HEK293 (cell line): Measurements from ENCODE around the gene AGRN.

Experiments used
- GFI1B ChIP-seq: fragments of 450-650 bp; formaldehyde crosslinking; IDR thresholded peaks from 2 replicates; pipeline ENCODE4 v1.5.1; 2016; ENCODE audit warnings: missing biosample characterization, missing genetic modification characterization
- GLI2 ChIP-seq: fragments of 450-650 bp; formaldehyde crosslinking; IDR thresholded peaks from 2 replicates; pipeline ENCODE4; 2017; ENCODE audit warnings: missing biosample characterization, missing genetic modification characterization, low read depth, borderline replicate concordance
- IKZF3 ChIP-seq: fragments of 450-650 bp; IDR thresholded peaks from 2 replicates; pipeline ENCODE4 v1.5.0; 2018; ENCODE audit warnings: missing biosample characterization, mild to moderate bottlenecking, missing genetic modification characterization, moderate library complexity
- PRDM1 ChIP-seq: fragments of 450-650 bp; formaldehyde crosslinking; IDR thresholded peaks from 2 replicates; pipeline ENCODE4; 2016; ENCODE audit warnings: missing biosample characterization, missing genetic modification characterization
- SCRT2 ChIP-seq: fragments of 450-650 bp; formaldehyde crosslinking; IDR thresholded peaks from 2 replicates; pipeline ENCODE4 v1.5.1; 2016; ENCODE audit warnings: missing biosample characterization, missing genetic modification characterization
- SP3 ChIP-seq: fragments of 450-650 bp; formaldehyde crosslinking; IDR thresholded peaks from 2 replicates; pipeline ENCODE4 v1.5.1; 2016; ENCODE audit warnings: missing biosample characterization, missing genetic modification characterization
- ZBTB1 ChIP-seq: fragments of 450-650 bp; formaldehyde crosslinking; IDR thresholded peaks from 2 replicates; pipeline ENCODE4 v1.5.1; 2016; ENCODE audit warnings: missing biosample characterization, missing genetic modification characterization
- ZBTB17 ChIP-seq: fragments of 450-650 bp; formaldehyde crosslinking; IDR thresholded peaks from 2 replicates; pipeline ENCODE4 v1.5.1; 2016; ENCODE audit warnings: missing biosample characterization, missing genetic modification characterization
- ZIC2 ChIP-seq: fragments of 450-650 bp; formaldehyde crosslinking; IDR thresholded peaks from 2 replicates; pipeline ENCODE4 v1.5.1; 2016; ENCODE audit warnings: missing biosample characterization, missing genetic modification characterization
- ZNF112 ChIP-seq: fragments of 450-650 bp; formaldehyde crosslinking; IDR thresholded peaks from 2 replicates; pipeline ENCODE4 v1.5.0; 2017; ENCODE audit warnings: missing biosample characterization, missing genetic modification characterization
- ZNF146 ChIP-seq: fragments of 450-650 bp; formaldehyde crosslinking; IDR thresholded peaks from 2 replicates; pipeline ENCODE4 v1.5.1; 2016; ENCODE audit warnings: missing biosample characterization, missing genetic modification characterization
- ZNF174 ChIP-seq: fragments of 450-650 bp; formaldehyde crosslinking; IDR thresholded peaks from 2 replicates; pipeline ENCODE4 v1.5.0; 2017; ENCODE audit warnings: missing biosample characterization, mild to moderate bottlenecking, missing genetic modification characterization
- ZNF19 ChIP-seq: fragments of 450-650 bp; formaldehyde crosslinking; IDR thresholded peaks from 2 replicates; pipeline ENCODE4; 2016; ENCODE audit warnings: missing biosample characterization, missing genetic modification characterization, low read depth
- ZNF248 ChIP-seq: fragments of 450-650 bp; formaldehyde crosslinking; IDR thresholded peaks from 2 replicates; pipeline ENCODE4 v1.5.1; 2017; ENCODE audit warnings: missing biosample characterization, missing genetic modification characterization
- ZNF274 ChIP-seq, 2 experiments: fragments of 200-500 bp in 1 of 2; fragments of 450-650 bp in 1 of 2; sonication (Bioruptor generic) in 1 of 2; formaldehyde crosslinking in 1 of 2; IDR thresholded peaks; 2 replicates each; pipeline versions ENCODE4 v1.5.1 to v1.6.1; 2014 to 2016; ENCODE audit warnings: borderline replicate concordance in 1 of 2, inconsistent platforms in 1 of 2, low read length in 1 of 2, missing biosample characterization in 1 of 2, missing genetic modification characterization in 1 of 2
- ZNF37A ChIP-seq: fragments of 450-650 bp; IDR thresholded peaks from 2 replicates; pipeline ENCODE4 v1.5.1; 2018; ENCODE audit warnings: missing biosample characterization, missing genetic modification characterization
- ZNF514 ChIP-seq: fragments of 450-650 bp; formaldehyde crosslinking; IDR thresholded peaks from 2 replicates; pipeline ENCODE4 v1.5.1; 2016; ENCODE audit warnings: missing biosample characterization, missing genetic modification characterization
- ZNF549 ChIP-seq: fragments of 450-650 bp; IDR thresholded peaks from 2 replicates; pipeline ENCODE4 v1.5.1; 2018; ENCODE audit warnings: missing biosample characterization, missing genetic modification characterization, mild to moderate bottlenecking, inconsistent platforms, moderate library complexity
- ZNF560 ChIP-seq: fragments of 450-650 bp; formaldehyde crosslinking; IDR thresholded peaks from 2 replicates; pipeline ENCODE4 v1.5.1; 2017; ENCODE audit warnings: missing biosample characterization, missing genetic modification characterization, borderline replicate concordance
- ZNF571 ChIP-seq: fragments of 450-650 bp; formaldehyde crosslinking; IDR thresholded peaks from 2 replicates; pipeline ENCODE4 v1.5.0; 2017; ENCODE audit warnings: missing biosample characterization, missing genetic modification characterization
- ZNF623 ChIP-seq: fragments of 450-650 bp; formaldehyde crosslinking; IDR thresholded peaks from 2 replicates; pipeline ENCODE4 v1.5.1; 2016; ENCODE audit warnings: missing biosample characterization, missing genetic modification characterization
- ZNF664 ChIP-seq: fragments of 450-650 bp; formaldehyde crosslinking; IDR thresholded peaks from 2 replicates; pipeline ENCODE4 v1.5.1; 2016; ENCODE audit warnings: missing biosample characterization, missing genetic modification characterization
- TF ChIP-seq, protein P1 (sequence below): sonication (generic); formaldehyde crosslinking; IDR thresholded peaks from 2 replicates; pipeline ENCODE4 v1.8.1; 2022; ENCODE audit warnings: mild to moderate bottlenecking, moderate library complexity, missing genetic modification reagents
- TF ChIP-seq, protein P2 (sequence below): fragments of 450-650 bp; formaldehyde crosslinking; IDR thresholded peaks from 2 replicates; pipeline ENCODE4 v1.5.1; 2016; ENCODE audit warnings: missing biosample characterization, missing genetic modification characterization
- TF ChIP-seq, protein P3 (sequence below): fragments of 450-650 bp; formaldehyde crosslinking; IDR thresholded peaks from 2 replicates; pipeline ENCODE4 v1.5.1; 2016; ENCODE audit warnings: missing biosample characterization, missing genetic modification characterization
- TF ChIP-seq, protein P4 (sequence below): fragments of 450-650 bp; IDR thresholded peaks from 2 replicates; pipeline ENCODE4 v1.5.1; 2018; ENCODE audit warnings: missing biosample characterization, mild to moderate bottlenecking, missing genetic modification characterization
- TF ChIP-seq, protein P5 (sequence below): fragments of 450-650 bp; formaldehyde crosslinking; IDR thresholded peaks from 2 replicates; pipeline ENCODE4 v1.5.1; 2016; ENCODE audit warnings: missing biosample characterization, missing genetic modification characterization, low read depth
- TF ChIP-seq, protein P6 (sequence below): IDR thresholded peaks from 2 replicates; pipeline ENCODE4 v1.6.1; 2011; ENCODE audit warnings: mild to moderate bottlenecking, low read depth, low read length, borderline replicate concordance
- TF ChIP-seq, protein P7 (sequence below): fragments of 450-650 bp; formaldehyde crosslinking; IDR thresholded peaks from 2 replicates; pipeline ENCODE4 v1.5.1; 2016; ENCODE audit warnings: missing biosample characterization, missing genetic modification characterization

Gene AGRN

DNA sequence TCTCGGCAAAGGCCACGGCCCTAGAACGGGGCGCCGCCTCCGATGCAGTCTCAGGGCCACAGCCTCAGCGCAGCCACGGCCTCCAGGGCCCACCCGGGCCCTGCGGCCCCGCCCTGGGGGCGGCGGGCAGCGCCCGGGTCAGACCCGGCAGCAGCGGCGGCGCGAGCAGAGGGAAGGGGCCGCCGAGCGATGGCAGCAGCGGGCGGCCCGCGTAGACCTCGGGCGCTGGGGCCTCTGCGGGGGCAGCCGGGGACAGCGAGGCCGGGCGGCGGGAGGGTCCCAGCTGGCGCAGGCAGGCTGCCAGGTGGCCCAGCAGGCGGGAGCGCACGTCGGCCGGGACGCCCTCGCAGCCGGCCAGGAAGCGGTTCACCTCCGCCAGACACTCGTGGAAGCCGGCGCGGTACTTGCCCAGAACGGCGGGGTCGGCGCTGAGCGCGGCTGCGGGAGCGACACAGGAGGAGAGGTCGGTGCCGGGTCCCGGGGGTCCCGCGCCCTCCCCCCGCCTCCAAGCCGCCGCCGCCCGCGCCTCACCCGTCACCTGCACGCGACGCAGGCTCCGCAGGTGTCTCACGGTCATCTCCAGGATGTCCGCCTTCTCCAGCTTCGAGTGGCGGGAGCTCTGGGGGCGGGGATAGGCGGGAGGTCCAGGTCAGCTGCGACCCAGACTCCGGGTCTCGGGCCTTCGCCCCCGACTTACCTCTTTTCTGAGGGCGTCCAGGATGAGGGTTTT, 20.8 kb upstream of the AGRN start (continued):
- no peak for TF ChIP-seq ZNF549 (tag by site-specific recombination)
- TF ChIP-seq, protein P1, sequence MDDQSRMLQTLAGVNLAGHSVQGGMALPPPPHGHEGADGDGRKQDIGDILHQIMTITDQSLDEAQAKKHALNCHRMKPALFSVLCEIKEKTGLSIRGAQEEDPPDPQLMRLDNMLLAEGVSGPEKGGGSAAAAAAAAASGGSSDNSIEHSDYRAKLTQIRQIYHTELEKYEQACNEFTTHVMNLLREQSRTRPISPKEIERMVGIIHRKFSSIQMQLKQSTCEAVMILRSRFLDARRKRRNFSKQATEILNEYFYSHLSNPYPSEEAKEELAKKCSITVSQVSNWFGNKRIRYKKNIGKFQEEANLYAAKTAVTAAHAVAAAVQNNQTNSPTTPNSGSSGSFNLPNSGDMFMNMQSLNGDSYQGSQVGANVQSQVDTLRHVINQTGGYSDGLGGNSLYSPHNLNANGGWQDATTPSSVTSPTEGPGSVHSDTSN (CRISPR knock-in tag): no peak
- TF ChIP-seq ZBTB17 (tag by site-specific recombination): no peak
- TF ChIP-seq ZNF19: no peak
- TF ChIP-seq, protein P2, sequence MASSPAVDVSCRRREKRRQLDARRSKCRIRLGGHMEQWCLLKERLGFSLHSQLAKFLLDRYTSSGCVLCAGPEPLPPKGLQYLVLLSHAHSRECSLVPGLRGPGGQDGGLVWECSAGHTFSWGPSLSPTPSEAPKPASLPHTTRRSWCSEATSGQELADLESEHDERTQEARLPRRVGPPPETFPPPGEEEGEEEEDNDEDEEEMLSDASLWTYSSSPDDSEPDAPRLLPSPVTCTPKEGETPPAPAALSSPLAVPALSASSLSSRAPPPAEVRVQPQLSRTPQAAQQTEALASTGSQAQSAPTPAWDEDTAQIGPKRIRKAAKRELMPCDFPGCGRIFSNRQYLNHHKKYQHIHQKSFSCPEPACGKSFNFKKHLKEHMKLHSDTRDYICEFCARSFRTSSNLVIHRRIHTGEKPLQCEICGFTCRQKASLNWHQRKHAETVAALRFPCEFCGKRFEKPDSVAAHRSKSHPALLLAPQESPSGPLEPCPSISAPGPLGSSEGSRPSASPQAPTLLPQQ (tag by site-specific recombination): no peak
- TF ChIP-seq ZNF514 (tag by site-specific recombination): no peak
- no peak for TF ChIP-seq PRDM1 (tag by site-specific recombination)
- TF ChIP-seq IKZF3: no peak
- TF ChIP-seq, protein P3, sequence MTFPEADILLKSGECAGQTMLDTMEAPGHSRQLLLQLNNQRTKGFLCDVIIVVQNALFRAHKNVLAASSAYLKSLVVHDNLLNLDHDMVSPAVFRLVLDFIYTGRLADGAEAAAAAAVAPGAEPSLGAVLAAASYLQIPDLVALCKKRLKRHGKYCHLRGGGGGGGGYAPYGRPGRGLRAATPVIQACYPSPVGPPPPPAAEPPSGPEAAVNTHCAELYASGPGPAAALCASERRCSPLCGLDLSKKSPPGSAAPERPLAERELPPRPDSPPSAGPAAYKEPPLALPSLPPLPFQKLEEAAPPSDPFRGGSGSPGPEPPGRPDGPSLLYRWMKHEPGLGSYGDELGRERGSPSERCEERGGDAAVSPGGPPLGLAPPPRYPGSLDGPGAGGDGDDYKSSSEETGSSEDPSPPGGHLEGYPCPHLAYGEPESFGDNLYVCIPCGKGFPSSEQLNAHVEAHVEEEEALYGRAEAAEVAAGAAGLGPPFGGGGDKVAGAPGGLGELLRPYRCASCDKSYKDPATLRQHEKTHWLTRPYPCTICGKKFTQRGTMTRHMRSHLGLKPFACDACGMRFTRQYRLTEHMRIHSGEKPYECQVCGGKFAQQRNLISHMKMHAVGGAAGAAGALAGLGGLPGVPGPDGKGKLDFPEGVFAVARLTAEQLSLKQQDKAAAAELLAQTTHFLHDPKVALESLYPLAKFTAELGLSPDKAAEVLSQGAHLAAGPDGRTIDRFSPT: no peak
- TF ChIP-seq, protein P4, sequence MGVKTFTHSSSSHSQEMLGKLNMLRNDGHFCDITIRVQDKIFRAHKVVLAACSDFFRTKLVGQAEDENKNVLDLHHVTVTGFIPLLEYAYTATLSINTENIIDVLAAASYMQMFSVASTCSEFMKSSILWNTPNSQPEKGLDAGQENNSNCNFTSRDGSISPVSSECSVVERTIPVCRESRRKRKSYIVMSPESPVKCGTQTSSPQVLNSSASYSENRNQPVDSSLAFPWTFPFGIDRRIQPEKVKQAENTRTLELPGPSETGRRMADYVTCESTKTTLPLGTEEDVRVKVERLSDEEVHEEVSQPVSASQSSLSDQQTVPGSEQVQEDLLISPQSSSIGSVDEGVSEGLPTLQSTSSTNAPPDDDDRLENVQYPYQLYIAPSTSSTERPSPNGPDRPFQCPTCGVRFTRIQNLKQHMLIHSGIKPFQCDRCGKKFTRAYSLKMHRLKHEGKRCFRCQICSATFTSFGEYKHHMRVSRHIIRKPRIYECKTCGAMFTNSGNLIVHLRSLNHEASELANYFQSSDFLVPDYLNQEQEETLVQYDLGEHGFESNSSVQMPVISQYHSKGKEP: no peak
- TF ChIP-seq ZNF571 (tag by site-specific recombination): no peak
- TF ChIP-seq SP3 (tag by site-specific recombination): no peak
- no peak for TF ChIP-seq ZNF623 (tag by site-specific recombination)
- TF ChIP-seq GFI1B (tag by site-specific recombination): no peak
- TF ChIP-seq, protein P5, sequence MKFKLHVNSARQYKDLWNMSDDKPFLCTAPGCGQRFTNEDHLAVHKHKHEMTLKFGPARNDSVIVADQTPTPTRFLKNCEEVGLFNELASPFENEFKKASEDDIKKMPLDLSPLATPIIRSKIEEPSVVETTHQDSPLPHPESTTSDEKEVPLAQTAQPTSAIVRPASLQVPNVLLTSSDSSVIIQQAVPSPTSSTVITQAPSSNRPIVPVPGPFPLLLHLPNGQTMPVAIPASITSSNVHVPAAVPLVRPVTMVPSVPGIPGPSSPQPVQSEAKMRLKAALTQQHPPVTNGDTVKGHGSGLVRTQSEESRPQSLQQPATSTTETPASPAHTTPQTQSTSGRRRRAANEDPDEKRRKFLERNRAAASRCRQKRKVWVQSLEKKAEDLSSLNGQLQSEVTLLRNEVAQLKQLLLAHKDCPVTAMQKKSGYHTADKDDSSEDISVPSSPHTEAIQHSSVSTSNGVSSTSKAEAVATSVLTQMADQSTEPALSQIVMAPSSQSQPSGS (tag by site-specific recombination): no peak
- no peak for TF ChIP-seq ZNF112 (tag by site-specific recombination)
- TF ChIP-seq ZNF146 (tag by site-specific recombination): no peak
- no peak for TF ChIP-seq ZNF248 (tag by site-specific recombination)
- TF ChIP-seq, protein P6, sequence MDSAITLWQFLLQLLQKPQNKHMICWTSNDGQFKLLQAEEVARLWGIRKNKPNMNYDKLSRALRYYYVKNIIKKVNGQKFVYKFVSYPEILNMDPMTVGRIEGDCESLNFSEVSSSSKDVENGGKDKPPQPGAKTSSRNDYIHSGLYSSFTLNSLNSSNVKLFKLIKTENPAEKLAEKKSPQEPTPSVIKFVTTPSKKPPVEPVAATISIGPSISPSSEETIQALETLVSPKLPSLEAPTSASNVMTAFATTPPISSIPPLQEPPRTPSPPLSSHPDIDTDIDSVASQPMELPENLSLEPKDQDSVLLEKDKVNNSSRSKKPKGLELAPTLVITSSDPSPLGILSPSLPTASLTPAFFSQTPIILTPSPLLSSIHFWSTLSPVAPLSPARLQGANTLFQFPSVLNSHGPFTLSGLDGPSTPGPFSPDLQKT: no peak
- TF ChIP-seq ZIC2 (tag by site-specific recombination): peak; percentile 18
- no peak for TF ChIP-seq ZNF664
- TF ChIP-seq ZBTB1 (tag by site-specific recombination): no peak
- peak; percentile 77 for TF ChIP-seq SCRT2 (tag by site-specific recombination)
- no peak for TF ChIP-seq ZNF37A (tag by site-specific recombination)
- TF ChIP-seq, protein P7, sequence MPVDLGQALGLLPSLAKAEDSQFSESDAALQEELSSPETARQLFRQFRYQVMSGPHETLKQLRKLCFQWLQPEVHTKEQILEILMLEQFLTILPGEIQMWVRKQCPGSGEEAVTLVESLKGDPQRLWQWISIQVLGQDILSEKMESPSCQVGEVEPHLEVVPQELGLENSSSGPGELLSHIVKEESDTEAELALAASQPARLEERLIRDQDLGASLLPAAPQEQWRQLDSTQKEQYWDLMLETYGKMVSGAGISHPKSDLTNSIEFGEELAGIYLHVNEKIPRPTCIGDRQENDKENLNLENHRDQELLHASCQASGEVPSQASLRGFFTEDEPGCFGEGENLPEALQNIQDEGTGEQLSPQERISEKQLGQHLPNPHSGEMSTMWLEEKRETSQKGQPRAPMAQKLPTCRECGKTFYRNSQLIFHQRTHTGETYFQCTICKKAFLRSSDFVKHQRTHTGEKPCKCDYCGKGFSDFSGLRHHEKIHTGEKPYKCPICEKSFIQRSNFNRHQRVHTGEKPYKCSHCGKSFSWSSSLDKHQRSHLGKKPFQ (tag by site-specific recombination): no peak
- no peak for TF ChIP-seq ZNF174 (tag by site-specific recombination)
- no peak for TF ChIP-seq GLI2 (tag by site-specific recombination)
- no peak for TF ChIP-seq ZNF274 (IDR thresholded peaks at IDR 0.05; ENCODE audit: low read length)
- TF ChIP-seq ZNF274 (tag by site-specific recombination; IDR thresholded peaks at IDR 0.05; ENCODE audit: borderline replicate concordance): no peak
- no peak for TF ChIP-seq ZNF560 (tag by site-specific recombination)
